Upper lobe of right lung (tissue), 1 donor: ENCODE data around the gene DNAJC15. TPM values are rescaled to one million over a fixed set of nuclear protein-coding genes. Genes with fewer than 3 reads are reported as not detected.
"Not testable (repeated sequence)": the region's sequence is repeated elsewhere in the genome, so short reads cannot be mapped to it uniquely, and the experiment has no call there.

Experiments
- ATAC-seq: fragments of 200-7000 bp; cut with Tn5 transposase; one replicate; pipeline ENCODE4 v1.9.1; 2020; ENCODE audit warnings: mild to moderate bottlenecking, moderate library complexity
- DNase-seq: peaks from one replicate; pipeline ENCODE4 v3.0.0-alpha.2; 2020
- H3K27ac ChIP-seq: fragments of 200-600 bp; one replicate; pipeline ENCODE4 v1.8.0; 2022
- H3K27me3 ChIP-seq: fragments of 200-600 bp; one replicate; pipeline ENCODE4 v1.8.0; 2022; ENCODE audit warnings: mild to moderate bottlenecking
- H3K36me3 ChIP-seq: fragments of 200-600 bp; one replicate; pipeline ENCODE4 v1.8.0; 2022
- H3K4me1 ChIP-seq: fragments of 200-600 bp; one replicate; pipeline ENCODE4 v1.8.0; 2022
- H3K4me3 ChIP-seq: fragments of 200-600 bp; one replicate; pipeline ENCODE4 v1.8.0; 2022; ENCODE audit warnings: mild to moderate bottlenecking
- H3K9me3 ChIP-seq: fragments of 200-600 bp; one replicate; pipeline ENCODE4 v1.8.0; 2022
- CTCF ChIP-seq: fragments of 200-600 bp; IDR thresholded peaks from one replicate; pipeline ENCODE4 v1.8.0; 2022; ENCODE audit warnings: antibody characterized with exemption
- intact Hi-C: fragments of 100-400 bp; cut with DNase I; formaldehyde crosslinking; loops from one replicate; pipeline ENCODE4 v1.11.0; 2022
- total RNA-seq: library from RNA; stranded (reverse); fragmentation: NEBNext Ultra II Directional; extraction: Animal tissue kit (Norgen Biotek cat#: 25700); gene quantifications from one replicate; pipeline ENCODE4 v1.2.1, GENCODE V29; 2021
- donor health status: DM: no; HTN: yes; CAD: no; lungs with severe emphysema.

The DNAJC15 gene
- total RNA-seq, 1 donor from 2014 or later: 15.1 TPM

GRCh38 chr13:43041369-43041921 is 18.1 kb downstream of the DNAJC15 start:
- H3K27ac ChIP-seq: peak overlapping the region; percentile 44
- intact Hi-C loops: no loop called here
- H3K4me3 ChIP-seq: no peak overlapping the region
- H3K4me1 ChIP-seq: peaks cover 16% of the 10 kb centered on the region
- ATAC-seq (no peak), DNase-seq (no peak)
- no peaks in the 10 kb centered on the region for H3K27me3 ChIP-seq
- no peaks in the 10 kb centered on the region for H3K36me3 ChIP-seq
- TF ChIP-seq CTCF: no peak
- H3K9me3 ChIP-seq: no peaks in the 10 kb centered on the region

GRCh38 chr13:43042410-43042921 is 19.1 kb downstream of the DNAJC15 start:
- ATAC-seq: no peak
- intact Hi-C loops: no loop called here

GRCh38 chr13:43044720-43045301 is 21.4 kb downstream of the DNAJC15 start:
- Histone ChIP-seq H3K9me3 (no peaks in the 10 kb centered on the region), H3K4me3 (no peak overlapping the region), H3K36me3 (no peaks in the 10 kb centered on the region), H3K27me3 (no peaks in the 10 kb centered on the region), H3K27ac (peak overlapping the region; percentile 55), H3K4me1 (peaks cover 16% of the 10 kb centered on the region)
- ATAC-seq: peak; percentile 53
- intact Hi-C loops: no loop called here
- DNase-seq: no peak
- no peak for TF ChIP-seq CTCF

More at GRCh38 chr13:43042410-43042921, 19.1 kb downstream of the DNAJC15 start:
- H3K36me3 ChIP-seq: no peaks in the 10 kb centered on the region
- no peaks in the 10 kb centered on the region for H3K9me3 ChIP-seq
- no peaks in the 10 kb centered on the region for H3K27me3 ChIP-seq
- H3K27ac ChIP-seq: no peak overlapping the region
- no peak overlapping the region for H3K4me3 ChIP-seq
- no peak for TF ChIP-seq CTCF
- H3K4me1 ChIP-seq: peaks cover 9% of the 10 kb centered on the region
- DNase-seq: no peak

DNA sequence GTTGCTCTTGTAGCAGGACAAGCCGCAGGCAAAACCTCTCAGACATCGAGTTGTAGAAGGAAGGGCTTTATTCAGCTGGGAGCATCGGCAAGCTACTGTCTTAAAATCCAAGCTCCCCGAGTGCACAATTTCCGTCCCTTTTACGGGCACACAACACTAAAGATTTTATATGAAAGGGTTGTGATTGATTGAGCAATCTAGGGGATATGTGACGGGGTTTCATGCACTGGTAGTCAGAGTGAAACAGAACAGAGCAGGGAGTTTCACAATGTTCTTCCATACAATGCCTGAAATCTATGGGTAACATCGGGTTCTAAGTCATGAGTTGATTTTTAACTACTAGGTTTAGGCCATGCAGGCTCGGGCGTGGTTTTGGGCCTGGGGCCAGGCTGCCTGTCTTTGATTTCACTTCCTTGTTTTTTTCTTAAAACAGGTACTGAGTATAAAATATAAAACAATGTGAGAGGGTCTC is 22.0 kb downstream of the DNAJC15 start:
- Histone ChIP-seq H3K27ac (peak overlapping the region; percentile 55), H3K4me1 (peaks cover 21% of the 10 kb centered on the region)
- intact Hi-C loops, H3K4me3 ChIP-seq, H3K36me3 ChIP-seq, ATAC-seq, H3K9me3 ChIP-seq, H3K27me3 ChIP-seq: not testable (repeated sequence)
- DNase-seq: peak; percentile 89

DNA sequence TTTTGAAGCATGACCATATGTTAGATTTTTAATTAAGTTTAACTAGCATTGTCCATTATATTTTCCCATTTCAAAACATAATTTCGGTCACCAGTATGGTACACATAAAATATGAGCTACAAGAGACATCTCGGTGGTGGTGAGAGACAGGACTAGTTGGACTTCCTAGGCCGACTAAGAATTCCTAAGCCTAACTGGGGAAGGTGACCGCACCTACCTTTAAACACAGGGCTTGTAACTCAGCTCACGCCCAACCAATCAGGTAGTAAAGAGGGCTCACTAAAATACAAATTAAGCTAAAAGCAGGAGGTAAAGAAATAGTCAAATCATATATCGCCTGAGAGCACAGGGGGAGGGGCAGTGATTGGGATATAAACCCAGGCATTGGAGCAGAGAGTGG is 22.9 kb downstream of the DNAJC15 start:
- Histone ChIP-seq H3K4me1 (peaks cover 21% of the 10 kb centered on the region), H3K9me3 (no peaks in the 10 kb centered on the region), H3K27ac (no peak overlapping the region), H3K36me3 (no peaks in the 10 kb centered on the region), H3K4me3 (no peak overlapping the region), H3K27me3 (no peaks in the 10 kb centered on the region)
- no peak for TF ChIP-seq CTCF
- intact Hi-C loops: no loop called here
- DNase-seq (no peak), ATAC-seq (no peak)
